ENCODE results near the gene TM9SF3.
A peak's percentile ranks its signal among the peaks of the same experiment; 100 is the strongest.

TM9SF3 gene

DNA sequence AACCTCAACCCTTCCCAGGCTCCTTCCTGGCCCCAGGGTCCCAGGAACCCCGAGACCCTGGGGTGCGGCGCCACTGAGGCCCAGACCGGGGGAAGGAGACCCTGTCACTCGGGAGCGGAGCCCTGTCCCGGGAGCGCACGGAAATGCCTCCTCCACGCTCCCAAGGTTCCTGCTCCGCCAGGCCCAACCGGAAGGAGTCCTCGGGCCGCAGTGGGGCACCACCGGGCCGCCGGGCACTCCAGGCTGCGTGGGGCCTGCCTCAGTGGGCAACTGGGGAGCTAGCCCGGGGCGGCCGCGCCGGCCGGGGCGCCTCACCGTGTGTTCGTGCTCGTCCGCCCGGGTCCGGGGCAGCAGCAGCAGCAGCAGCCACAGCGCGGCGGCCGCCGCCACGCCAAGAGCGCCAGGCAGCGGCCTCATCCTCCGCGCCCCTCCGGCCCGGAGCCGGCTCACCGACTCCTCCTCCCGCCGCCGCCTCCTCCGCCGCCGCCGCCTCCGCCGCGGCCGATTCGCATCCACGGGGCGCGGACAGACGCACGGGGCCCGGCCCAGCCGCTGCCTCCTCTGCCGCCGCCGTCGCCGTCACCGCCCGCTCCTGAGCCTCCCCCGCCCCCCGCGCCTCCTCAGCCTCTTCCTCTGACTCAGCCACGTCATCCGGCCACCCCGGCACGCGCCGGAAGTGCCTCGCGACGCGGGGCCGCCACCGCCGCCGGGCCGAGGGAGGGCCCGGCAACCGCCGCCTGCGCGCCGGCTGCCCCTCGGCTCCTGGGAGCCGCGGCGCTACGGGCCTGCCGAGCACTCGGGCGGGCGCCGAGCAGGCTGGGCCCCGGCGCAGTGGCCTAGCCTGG lies at the start of gene TM9SF3:
TSS of gene TM9SF3 (minus strand) at position 594 of the 845 bp plus-strand sequence. CDS start at position 417, 177 bp downstream.
- peak; percentile 94 for DNase-seq

DNA sequence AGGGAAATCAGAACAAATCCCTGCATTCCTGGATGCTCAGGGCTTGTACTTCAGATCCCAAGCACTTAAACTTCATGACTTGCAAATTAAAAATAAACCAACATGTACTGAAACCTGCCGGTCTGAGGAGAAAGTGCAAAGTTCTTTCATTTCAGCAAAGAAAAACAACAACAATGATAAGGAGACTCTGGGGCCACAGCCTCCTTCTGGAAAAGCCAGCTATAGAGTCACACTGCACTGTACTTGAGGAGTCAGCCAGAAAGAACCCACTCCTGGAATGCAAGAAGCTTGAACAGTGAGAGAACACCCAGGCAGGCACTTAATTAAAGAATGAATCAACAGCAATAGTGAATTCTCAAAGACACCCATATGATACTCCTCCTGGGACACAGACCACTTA lies 49.7 kb upstream of the TM9SF3 start:
- DNase-seq, result no peak

DNA sequence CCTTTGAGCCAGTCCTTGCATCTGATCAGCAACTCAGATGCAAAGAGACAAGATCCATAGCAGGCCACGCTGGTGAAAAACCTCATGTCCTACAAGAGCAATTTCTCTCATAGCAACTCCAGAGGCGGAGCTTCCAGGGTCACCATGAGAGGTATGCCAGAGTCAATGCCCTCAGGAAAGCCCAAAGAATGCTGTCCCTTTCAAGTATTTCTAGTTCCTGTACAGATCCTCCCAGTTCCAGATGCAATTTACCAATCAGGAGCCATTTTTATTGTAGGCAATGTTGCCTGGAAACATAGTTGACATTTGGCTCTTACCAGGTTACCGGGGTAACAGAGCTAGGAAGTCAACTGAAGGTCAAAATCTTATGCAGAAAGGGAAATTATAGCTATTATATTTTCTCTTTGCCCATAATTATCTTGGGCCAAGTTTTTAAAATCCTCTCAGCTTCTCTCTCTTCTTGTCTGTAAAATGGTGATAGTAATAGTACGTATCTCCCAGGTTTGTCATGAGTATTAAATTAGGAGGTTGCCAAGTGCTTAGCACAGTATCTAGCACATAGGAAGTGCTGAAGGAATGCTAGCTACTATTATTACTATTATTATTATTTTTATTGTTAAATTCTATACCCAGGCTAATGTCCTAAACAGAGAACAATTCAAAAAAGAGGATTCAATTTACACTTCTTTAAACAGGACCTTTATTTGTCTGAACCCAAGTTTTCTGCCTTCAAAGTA lies 46.3 kb upstream of the TM9SF3 start:
- no peak for DNase-seq

DNA sequence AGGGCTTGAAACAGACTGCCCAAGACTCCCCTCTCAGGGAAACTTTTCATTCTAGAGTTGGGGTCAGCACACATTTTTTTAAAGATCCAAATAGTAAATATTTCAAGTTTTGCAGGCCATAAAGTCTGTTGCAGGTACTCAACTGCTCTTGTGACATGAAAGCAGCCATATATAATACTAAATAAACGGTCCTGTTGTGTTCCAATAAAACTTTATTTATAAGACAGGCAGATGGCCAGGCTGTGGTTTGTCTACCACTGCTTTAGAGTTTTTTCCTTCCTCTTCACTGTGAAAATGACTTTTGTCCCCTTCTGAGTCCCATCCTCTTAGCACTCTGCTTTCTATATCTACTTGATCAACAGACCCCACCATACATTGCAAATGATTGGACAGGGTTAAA lies 40.5 kb upstream of the TM9SF3 start:
- DNase-seq, result no peak

DNA sequence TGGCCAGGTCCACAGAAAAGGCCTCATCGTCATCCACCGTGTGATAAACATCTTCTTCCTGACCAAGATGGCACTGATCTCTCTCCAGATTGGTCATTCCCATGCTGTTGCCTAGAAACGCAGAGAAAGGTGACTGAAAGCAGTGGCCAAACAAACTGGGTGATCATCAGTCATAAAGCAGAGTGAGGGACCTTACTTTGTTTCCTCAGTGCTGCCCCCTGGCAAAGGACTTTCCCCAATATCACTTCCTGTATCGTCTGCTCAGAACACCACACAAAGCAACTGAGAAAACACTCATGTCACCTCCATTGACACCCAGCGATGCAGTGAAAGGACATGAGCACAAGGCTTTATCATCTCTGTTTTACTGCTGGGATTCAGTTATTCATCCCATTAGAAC lies 40.0 kb upstream of the TM9SF3 start:
- no peak for DNase-seq

DNA sequence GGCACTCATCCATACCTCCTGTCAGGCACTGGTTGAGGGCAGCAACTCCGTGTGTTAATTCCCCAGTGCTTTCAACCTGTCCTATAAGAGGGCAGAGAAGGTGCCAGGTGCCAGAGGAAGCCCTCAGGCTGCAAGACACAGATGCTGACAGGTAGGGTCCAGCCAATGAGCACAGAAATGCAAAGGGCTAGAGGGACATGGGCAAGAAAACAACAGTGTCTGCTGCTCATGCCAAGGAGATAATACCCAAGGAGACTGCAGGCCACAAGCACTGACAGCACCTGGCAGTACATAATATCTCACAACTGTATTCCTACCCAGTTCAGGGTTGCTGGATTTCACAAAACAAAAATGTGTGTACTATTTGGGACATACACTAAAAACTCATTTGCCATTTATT lies 38.4 kb upstream of the TM9SF3 start:
- no peak for DNase-seq

DNA sequence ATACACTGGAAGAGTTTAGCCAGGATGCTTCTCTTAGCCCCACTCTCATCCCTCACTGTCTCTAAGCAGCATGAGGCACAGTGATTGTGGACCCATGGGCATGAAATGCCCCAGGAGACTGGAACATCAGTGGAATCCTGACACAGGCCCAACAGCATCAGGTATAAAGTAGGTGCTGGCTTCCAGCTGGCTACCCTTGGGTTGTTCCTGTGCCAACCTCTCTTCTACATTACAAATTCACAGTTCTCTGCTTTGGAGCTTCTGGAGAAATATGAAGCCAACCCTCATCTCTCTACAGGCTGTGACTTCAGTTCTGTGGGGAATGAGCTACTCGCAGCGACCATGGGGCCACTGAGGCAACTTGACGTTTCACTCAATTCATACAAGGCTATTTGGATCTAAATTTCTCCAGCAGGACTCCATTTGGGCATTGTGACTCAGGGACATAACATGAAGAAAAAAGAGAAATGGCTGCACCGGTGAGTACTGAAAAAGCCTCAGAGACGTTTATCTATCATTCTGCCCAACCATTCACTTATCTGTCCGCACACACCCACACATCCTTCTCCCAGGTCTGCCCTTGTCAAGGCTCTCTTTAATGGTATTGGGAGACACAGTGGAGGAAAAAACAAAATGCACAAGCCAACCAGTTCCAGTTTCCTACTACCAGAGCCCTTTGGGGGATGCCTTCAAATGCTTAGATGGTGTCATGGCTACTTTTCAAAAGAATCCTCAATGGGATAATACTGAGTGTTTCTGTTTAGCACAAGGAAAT lies 35.4 kb upstream of the TM9SF3 start:
- no peak for DNase-seq

DNA sequence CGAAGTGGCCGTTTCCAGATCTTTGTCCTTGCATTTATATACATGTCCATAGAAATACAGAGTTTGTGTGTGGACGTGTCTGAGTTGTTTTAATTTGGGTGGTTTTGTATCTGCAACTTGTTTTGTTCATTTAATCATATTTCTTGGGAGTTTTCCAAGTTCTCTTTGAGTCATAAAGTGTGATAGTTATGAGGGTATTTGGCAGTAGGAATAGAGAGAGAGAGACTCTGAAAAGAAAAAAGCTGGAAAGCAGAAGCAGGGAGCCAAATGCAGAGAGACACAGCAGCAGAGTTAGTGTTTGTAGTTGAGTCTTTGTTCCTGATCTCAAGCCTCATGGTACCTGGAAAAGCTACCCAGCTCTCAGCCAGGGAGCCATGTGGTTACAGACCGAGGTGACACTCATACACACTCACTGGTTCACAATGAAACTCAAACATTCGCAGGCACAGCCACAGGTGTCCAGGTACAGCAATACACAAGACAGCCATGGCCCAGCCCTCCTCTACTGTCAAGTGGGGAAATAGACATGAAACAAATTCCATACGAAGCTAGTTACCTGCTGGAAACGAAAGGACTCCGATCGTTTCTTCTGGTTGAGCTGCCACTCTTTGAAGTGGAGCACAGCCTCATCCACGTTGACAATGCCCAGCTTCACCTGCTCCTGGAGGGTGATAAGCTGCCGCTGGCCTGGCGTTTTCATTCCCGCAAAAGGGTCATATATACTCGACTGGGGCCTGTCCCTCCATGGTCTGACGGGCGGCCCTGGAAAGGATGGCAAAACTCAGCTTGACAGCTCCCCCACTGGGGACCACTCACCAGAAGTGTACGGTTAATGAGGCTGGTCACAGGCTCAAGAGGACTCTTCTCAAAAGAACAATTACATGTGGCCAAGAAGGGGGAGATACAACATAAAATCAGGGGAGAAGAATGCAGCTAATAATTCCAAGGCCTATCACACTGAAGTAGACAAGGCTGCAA lies 33.3 kb upstream of the TM9SF3 start:
- no peak for DNase-seq

DNA sequence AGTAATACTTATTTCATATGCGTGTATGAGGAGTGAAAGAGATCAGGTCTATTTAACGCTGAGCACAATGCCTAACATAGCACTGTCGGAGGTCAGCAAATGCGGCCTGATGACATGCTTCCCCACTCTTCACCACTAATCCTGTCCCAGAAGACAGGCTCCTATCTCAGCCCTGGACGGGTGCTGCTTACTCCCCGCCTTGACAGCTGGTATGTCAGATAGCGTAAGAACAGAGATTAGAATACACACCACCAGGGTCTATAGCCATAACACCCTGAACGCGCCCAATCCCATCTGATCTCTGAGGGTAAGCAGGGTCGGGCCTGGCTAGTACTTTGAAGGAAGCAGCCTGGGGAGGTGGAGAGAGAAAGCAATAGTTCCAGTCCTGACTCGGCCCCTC lies 32.3 kb upstream of the TM9SF3 start:
- no peak for DNase-seq

DNA sequence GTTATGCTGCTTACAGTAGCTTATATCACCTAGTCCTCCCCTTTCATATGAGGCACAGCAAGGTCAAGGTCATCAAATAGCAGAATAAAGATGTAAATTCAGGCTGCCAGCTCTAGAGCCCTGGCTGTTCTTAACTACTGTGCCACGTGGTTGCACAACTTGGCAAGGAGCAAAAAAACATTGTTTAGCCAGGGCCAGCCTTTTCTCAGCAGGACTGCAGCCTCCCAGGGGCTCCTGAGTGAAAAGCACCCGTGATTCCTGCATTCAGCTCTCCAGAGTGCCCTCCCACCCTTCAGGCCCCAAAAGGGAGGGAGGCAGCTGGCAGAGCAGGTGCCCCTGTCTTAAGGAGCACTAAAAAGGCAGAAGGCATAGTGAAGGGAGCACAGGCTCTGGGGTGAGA lies 31.8 kb upstream of the TM9SF3 start:
- DNase-seq, result no peak

DNA sequence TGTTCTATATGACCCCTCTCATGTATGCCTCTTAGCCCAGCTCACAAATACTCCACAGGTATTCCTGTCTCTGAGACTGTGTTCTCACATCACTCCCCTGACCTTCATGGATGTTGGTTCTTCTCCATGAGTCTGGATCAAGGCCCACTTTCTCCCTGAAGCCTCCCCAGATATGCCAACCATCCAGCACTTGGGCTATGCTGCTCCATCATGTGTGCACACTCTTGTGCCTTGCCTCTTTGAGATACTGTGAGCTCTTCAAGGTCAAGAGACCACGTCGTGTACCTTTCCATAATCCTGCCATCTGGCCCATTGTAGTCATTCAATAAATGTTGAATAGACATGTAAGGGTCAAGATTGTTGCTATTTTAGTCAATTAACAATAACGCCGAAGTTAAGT lies 30.1 kb upstream of the TM9SF3 start:
- DNase-seq, result no peak

DNA sequence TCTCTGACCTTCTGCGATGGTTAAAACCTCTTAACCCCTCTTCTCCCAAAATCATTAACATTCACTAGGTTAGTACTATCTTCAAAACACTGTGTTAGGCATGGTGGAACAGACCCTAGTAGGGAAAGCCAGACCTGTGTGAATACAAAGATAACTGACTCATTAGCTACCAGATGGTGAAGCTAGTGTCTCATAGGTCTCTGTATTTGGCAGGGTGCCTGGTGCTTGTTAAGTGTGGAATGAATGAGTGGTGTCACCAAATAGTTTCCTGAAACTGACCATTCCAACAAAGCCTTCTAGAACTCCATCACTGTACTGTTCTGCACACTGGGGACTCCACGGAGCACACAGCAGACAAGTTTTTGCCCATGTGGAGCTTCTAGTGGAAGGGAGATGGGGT lies 27.7 kb upstream of the TM9SF3 start:
- no peak for DNase-seq

DNA sequence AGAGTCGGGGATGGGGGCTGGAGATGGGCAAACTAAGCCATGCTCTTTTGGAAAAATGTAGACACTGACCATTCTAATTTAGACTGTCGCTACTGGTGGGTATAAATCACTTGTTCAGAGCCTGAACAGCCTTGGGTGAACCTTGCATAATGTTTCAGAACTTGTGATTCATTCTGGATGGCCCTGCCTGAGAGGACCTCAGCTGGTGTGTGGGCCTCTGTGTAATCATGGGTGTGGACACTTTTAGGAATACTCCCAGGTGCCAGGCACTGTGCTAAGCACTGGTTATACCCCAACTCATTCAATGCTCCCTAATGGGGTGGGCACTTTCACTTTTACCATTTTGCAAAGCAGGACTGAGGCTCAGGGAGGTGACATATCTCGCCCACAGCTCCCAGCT lies 26.8 kb upstream of the TM9SF3 start:
- DNase-seq, result no peak

DNA sequence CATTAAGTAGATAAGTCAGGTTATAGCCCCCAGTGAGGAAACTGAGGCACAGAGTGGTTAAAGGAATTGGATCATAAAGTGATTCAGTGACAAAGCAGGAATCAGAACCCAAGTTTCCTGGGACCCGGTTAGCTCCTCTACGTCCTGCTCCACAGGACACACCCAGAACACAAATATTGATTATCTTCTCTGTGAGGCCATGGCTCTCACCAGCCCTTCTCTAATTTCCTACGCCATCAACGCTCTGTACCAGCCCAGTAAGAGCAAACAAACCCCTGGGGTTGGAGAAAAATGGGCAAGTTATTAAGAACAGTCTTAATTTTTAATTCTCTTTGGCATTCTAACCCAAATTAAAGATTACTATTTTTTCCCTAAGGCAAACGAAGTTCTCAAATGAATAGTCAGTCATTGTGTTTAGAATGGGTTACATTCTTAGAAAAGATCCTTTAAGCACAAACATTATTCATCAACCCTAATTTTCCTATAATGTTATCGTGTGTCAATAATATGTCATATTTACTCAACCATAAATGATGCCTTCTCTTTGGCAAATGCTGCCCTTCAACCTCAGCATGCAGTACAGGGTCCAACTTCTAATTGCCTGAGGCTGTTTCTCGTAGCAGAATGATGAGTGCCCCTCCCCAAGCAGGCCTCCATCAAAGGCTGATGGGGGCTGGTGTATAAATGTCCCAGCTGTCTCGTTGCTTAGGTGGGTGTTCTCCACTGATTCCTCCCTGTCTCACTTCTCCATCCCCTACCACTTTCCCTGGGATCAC lies 25.4 kb upstream of the TM9SF3 start:
- DNase-seq, result no peak

DNA sequence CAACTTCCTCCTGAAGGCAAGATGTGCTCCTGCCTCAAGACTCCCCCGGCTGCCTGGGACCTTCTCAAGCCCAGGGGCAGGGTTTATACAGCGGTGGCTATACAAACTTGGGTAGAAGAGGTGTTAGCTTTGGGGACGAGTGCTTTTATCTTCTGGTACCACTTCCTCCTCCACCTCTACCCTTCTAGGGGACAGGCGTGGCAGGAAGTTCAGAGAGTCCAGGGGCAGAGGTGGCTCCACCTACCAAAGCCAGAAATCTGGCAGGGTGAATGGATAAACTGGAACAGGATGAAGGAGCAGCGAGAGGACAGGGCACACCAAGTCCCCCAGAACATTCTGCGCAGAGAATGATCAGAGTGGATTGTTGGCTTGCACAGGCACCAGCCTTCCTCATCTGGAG lies 24.0 kb upstream of the TM9SF3 start:
- no peak for DNase-seq

DNA sequence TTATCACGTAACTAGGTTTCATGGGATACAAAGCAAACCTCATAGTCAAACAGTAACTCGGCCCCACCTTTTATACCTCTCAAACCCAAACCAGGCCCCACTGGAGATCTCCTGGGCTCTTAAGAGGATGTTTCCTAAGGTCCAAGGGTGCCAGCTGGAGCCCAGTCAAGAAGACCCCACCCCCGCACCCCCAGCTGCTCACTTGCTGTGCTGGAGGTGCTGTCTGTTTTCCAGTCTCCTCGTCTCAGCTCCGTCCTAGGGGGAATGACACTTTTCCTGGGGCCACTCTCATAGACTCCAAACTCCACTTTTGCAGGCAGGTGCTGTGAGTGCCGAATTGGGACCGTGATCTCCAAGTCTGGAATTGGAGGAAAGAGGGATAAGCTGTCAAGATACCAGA lies 22.7 kb upstream of the TM9SF3 start:
- no peak for DNase-seq

DNA sequence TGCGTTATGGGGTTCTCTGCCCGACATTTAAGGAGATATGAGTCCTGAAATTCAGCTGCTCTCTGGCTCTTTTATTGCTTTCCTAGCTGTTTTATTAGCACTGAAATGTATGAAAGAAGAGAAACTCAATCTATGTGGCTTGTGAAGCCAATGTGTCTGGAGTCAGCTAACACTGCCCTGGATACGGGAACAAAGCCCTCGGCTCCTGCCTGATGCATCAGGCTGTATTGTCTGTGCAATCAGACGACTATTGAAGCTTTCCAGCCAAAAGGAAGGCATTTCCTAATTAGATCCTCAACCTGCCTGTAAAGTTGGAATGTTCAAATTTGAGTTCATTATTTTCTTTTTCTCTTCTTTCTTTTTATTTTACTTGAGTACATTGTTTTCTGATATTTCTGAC lies 22.0 kb upstream of the TM9SF3 start:
- no peak for DNase-seq

DNA sequence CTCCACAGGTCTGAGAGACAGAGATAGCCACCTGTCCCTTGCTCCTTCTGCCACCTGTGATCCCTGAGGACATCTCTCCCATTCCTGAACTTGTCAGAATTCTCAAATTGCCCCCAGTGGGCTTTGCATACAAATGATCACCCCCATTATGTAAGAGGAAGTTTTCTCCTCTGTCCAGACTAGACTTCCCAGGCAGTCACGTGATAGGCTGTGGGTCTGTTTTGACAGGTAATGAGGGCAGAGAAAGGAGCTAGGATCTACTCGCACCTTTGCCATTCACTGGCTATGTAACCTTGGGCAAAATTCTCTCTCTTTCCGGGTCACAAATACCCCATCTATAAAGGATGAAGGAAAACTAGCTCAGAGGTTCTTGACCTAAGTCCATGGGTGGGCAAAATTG lies 21.4 kb upstream of the TM9SF3 start:
- DNase-seq, result no peak

DNA sequence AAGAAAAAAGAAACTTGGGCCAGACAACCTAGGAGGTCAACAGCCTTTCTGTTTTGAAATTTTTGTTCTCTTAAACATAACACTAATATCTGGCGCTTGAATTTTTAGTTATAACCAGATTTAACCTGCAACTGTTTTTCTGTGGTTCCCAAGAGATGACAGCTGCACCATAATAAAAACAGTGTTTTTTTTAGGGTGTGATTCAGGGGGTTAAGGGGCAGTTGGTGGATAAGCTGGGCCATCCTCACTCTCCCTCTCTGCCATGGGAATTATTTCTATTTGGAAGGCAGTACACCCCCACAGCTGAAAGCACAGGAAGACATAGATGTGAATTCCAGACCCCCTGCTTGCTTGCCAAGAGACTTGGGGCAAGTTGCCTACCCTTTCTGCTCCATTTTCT lies 20.1 kb upstream of the TM9SF3 start:
- no peak for DNase-seq

DNA sequence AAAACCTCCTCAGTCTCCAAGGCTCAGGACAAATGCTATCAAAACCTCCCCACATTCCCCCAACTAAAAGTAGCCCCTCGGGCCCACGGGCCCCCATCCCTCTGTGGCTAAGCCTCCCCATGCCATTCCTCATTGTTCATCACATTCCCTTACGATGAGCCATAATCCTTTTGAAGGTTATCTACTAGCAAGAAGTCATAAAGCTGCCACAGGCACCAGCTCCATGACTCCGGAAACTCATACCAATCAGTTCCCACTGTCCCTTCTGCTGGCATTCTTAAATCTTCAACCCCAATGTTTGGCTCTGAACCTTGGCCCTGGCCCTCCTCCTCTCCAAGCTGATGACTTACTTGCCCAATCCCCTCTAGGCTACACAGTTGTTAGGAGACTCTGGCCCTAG lies 19.4 kb upstream of the TM9SF3 start:
- DNase-seq, result no peak

DNA sequence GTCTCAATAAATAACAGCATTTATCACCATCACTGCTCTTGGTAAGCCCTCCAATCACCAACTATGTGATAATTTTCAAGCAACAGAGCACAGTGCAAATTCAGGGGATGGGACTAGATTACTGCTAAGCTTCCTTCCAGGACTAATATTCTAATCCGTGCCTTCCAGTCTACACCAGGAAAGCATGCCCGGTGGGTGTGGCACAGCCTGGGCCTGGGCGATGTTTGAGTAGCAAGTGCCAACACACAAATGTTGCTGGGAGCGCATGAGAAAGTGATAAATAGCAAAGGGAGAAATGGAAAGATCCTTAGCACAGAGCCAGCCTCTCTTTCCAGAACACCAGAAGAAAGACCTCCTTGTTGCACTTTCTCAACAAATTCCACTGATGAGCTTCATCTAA lies 13.5 kb upstream of the TM9SF3 start:
- no peak for DNase-seq

DNA sequence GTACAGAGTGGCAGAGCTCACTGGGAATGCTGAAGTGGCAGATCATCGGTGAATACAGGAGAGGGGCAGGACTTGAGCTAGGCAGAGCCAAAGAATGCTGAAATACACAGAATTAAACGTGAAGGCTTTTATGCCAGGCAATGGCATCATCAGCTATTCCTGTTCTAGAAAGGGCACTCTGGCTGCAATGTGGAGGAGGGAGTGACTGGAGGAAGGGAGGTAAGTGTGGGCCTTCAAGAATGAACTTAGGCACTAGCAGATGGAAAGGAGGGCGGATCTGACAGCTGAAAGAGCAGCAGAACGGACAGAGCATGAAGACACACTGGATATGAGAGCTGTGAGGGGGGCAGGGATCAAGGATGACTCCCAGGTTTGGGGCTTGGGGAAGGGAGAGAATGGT lies 12.0 kb upstream of the TM9SF3 start:
- DNase-seq, result no peak

All from activated CD8-positive, alpha-beta memory T cell treated with anti-CD3 and anti-CD28 coated beads for 24 hours (primary cell).